Measurements from ENCODE around the gene ZNF532.
"Not testable (repeated sequence)": the region's sequence is repeated elsewhere in the genome, so short reads cannot be mapped to it uniquely, and the experiment has no call there.

The ZNF532 gene

DNA sequence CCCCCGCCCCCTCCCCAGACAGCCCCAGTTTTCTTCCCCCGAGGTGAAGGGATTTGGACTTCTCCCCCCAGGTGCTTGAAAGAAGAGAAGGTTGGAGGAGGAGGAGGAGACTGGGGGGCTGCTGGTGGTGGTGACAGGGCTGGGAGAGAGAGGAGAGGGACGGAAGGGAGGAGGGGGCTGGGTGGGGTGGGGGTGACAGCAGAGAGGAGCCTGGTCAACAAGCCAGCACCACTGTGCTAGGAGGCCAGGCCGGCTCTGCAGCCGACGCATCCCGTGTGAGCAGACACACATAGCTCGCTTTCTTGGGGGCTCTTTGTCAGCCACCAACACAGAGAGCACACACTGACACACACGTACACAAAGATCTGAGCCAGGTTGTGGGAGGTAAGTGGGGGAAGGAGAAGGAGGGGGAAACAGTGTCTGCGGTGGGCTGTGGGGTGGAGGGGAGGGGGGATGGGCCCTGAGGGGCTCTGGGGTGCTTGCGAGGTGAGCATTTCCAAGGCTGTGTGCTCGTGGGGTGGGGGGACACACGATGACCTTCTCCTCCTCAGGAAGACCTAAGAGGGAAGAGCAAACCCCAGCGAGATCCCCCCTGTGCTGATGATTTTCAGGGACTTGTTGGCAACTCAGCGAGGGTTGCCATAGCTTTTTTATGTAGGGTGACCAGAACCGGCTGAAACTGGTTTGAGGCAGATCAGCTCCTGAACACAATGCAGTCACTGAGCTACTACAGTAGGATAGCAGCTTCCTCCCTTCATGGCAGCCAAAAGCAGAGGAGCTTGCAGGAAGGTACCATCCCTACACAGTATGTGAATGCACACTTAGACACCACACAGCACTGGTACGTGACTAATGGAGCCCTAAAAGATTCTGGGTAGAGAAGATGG is at the start of gene ZNF532:
Gene ZNF532, plus strand, starts transcription at position 732 of the 887 bp plus-strand sequence. CDS start 53,411 bp downstream, outside the sequence.
- DNase-seq (ENCODE audit: low spot score): no peak

DNA sequence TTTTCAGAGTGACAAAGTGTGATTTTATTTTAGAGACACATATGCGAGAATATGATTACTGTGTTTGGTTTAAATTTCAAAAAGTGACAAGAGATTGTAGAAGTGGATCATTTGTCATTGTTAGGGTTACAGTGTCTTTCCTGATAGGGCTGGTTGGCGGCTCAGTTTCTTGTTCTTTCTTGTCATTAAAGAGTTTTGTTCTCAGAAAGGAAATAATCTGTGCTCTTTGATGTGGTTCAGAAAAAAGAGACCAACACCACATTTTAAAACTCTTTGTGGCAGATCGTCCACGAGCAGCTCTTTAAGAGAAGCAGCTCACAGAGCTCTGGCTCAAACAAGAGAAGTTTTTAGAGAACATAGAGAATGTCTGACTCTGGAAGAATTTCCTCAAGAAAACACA is 45.6 kb upstream of the ZNF532 start:
- DNase-seq (ENCODE audit: low spot score): no peak

GRCh38 chr18:58820251-58820650 is 44.4 kb upstream of the ZNF532 start:
- DNase-seq (ENCODE audit: low spot score): no peak

- DNase-seq (ENCODE audit: low spot score): no peak
These were observed 41.7 kb upstream of the ZNF532 start for GRCh38 chr18:58822944-58823343.

DNA sequence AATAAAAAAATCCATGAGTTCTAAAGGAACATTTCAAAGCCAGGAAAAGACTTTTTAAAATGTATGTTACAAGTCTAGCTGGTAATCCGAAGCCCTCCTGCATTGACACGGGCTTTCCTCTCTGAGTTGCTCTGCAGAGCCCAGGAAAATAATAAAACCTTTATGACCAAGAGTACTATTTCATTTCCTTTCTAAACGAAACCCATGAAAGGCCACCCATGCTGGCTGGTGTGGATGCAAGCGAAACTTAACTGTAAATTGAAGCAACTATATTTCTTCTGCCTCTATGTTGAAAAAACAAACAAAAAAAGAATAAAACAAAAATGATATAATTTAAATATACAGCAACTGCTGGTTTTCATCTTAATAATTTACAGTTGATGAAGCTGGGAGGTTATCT is 41.3 kb upstream of the ZNF532 start:
- DNase-seq (ENCODE audit: low spot score): no peak

GRCh38 chr18:58826926-58827325 is 37.8 kb upstream of the ZNF532 start:
- not testable (repeated sequence) for DNase-seq (ENCODE audit: low spot score)

DNA sequence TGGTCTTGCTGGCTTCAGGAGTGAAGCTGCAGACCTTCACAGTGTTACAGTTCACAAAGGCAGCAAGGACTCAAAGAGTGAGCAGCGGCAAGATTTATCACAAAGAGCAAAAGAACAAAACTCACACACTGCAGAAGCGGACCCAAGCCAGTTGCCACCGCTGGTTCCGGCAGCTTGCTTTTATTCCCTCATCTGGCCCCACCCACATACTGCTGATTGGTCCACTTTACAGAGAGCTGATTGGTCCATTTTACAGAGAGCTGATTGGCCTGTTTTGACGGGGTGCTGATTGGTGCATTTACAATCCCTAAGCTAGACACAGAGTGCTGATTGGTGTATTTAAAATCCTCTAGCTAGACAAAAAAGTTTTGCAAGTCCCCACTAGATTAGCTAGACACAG is 37.2 kb upstream of the ZNF532 start:
- no peak for DNase-seq (ENCODE audit: low spot score)

DNA sequence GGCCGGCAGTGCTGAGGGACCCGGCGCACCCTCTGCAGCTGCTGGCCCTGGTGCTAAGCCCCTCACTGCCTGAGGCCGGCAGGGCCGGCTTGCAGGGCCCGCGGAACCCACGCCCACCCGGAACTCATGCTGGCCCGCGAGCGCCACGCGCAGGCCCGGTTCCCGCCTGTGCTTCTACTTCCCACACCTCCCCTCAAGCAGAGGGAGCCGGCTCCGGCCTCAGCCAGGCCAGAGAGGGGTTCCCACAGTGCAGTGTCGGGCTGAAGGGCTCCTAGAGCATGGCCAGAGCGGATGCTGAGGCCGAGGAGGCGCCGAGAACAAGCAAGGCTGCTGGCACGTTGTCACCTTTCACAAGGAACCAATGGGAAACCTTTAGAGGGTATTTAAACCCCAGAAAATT is 36.8 kb upstream of the ZNF532 start:
- DNase-seq (ENCODE audit: low spot score): no peak

- DNase-seq (ENCODE audit: low spot score): no peak
These were observed 36.1 kb upstream of the ZNF532 start for GRCh38 chr18:58828399-58829121.

DNA sequence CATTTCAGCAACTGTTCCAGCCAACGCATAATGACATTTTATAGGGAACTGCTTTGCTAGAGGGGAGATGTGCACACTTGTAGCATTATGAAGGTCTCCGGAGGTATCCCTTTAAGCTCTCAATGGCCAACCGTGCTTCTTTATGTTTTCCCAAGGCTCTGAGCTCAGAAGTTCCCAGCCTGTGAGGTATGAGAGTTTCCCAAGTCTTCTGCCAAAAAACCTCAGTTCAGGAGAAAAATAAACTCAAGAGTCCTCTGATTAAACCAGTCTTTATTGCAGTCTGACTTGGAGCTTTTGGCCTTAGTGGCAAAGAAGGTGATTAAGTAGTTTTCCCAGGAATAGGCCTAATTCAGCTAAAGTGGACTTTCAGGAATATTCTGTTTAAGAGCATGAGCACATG is 35.4 kb upstream of the ZNF532 start:
- DNase-seq (ENCODE audit: low spot score): no peak

DNA sequence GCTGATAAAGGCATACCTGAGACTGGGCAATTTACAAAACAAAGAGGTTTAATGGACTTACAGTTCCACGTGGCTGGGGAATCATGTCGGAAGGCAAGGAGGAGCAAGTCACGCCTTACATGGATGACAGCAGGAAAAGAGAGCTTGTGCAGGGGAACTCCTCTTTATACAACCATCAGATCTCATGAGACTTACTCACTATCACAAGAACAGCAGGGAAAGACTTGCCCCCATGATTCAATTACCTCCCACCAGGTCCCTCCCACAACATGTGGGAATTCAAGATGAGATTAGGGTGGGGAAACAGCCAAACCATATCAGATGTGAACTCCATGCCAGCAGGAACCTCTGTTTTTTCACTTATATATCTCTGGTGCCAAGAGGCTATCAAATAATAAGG is 34.8 kb upstream of the ZNF532 start:
- not testable (repeated sequence) for DNase-seq (ENCODE audit: low spot score)

GRCh38 chr18:58831606-58832005 is 33.1 kb upstream of the ZNF532 start:
- no peak for DNase-seq (ENCODE audit: low spot score)

DNA sequence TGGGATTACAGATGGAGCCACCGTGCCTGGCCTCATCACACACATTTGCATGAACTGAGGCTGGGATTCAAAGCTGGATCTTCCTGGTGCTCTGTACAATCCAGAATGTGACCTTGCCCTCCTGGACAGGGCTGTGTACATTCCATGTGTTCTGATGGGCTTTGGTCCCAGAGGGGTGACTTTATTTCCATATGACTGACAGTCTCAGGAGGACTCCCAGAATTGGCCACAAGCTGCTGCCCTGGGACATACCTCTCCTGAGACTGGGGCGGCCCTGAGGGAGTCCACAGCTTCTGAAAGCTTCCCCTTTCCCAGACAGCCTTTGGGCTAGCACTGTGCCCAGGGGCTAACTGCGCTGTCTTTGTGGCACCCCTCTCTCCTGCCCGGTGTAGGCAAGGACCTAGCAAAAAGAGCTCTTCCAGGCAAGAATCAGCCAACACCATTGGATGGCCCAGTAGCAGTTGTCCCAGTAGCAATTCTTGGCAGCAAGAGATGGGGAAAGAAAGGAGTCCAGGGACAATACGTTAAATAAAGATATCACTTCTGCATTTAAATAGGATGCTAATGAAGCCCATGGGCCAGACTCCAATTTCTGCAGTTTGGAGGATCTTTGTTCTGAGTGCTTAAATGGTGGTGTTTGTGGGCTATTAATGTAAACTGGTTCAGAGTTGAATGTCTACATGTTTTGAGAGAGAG is 26.4 kb upstream of the ZNF532 start:
- no peak for DNase-seq (ENCODE audit: low spot score)

DNA sequence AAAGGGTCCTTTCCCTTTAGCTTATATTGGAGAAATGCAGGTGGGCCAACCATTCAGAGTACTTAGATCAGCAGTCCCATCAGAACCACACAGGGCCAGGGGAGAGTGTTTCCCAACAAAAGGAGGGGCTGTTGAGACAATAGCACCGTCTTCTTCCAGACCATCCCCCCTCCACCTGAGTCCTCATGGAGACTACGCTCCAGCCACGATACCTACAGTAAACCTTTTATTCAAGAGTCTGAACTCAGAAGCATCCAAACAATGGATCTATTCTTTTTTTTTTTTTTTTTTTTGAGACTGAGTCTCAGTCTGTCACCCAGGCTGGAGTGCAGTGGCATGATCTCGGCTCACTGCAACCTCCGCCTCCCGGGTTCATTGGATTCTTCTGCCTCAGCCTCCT is 25.7 kb upstream of the ZNF532 start:
- no peak for DNase-seq (ENCODE audit: low spot score)

DNA sequence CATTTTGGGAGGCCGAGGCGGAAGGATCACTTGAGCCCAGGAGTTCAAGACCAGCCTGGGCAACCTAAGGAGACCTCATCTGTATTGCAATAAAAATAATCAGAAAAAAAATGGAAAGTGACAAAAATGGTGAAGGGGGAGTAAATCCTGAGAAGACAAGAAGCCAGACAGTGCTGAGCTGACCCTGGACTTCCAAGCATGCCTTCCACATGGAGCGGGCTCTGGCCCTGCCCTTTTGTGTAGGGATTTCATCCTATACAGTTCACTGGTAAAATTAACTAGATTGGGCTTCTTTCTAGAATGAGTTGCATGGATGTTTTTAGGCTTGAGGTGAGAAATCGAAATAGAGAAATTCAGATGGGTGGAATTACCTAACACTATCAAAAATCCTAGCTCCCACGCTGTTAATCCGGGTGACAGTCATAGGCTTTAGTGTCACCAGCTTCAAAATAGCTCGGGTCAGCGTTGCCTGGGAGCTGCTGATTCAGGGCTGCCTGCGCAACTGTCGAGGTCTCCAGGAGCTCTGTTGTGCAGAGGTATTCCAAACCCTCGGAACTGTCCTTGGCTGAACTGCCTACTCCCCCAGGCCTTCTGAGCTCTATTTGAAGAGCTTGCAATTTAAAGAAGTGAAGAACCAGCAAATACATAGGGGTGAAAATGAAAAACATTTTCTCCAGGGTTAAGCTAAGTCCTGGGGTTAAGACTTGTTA is 21.5 kb upstream of the ZNF532 start:
- no peak for DNase-seq (ENCODE audit: low spot score)

- no peak for DNase-seq (ENCODE audit: low spot score)
These were observed 21.0 kb upstream of the ZNF532 start for GRCh38 chr18:58843688-58844035.

DNA sequence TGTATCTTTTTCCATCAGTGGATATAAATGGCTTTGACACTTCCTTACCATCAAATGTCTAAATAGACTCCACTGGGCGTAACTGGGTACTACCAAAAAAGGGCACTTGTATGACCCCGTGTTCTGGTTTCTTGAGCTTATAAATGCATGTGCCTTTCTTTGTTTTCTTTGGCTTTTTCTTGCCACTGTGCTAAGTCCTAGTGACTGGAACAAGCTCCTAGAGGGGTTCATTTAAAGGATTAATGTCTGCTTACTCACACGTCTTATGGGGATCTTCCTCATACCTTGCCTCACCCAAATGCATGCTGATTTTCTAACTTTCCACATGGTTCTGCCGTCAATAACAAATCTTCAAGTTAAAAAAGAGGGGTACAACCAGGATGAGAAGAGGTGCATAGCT is 19.8 kb upstream of the ZNF532 start:
- DNase-seq (ENCODE audit: low spot score): no peak

GRCh38 chr18:58845928-58846724 is 18.6 kb upstream of the ZNF532 start:
- no peak for DNase-seq (ENCODE audit: low spot score)

GRCh38 chr18:58847383-58848071 is 17.1 kb upstream of the ZNF532 start:
- no peak for DNase-seq (ENCODE audit: low spot score)

DNA sequence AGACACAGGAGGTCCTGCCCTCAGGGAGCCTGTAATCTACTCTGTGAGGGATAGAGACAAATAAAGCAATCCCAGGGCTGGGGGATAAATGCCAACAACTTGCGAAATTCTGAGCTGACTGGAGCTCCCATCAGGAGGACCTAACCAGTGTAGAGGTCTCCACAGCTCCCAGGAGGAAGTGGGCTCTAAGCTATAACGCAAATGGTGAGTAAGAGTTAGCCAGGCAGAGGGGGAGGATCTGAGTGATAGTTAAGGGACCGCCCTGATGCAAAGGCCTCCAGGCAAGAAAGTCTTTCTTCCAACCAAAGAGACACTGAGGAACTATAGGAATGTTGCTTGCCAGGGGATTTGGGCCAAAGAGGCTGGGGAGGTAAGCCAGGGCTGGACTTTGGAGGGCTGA is 16.0 kb upstream of the ZNF532 start:
- no peak for DNase-seq (ENCODE audit: low spot score)

All from hematopoietic multipotent progenitor cell treated with erythropoietin and hydrocortisone succinate and interleukin-3 and kit ligand, for 17 days (in vitro differentiated cells).